ENCODE data around the gene HIPK2.

HIPK2 gene

GRCh38 chr7:139783647-139784385 lies 6.0 kb upstream of the HIPK2 start:
- in situ Hi-C loops (cut with MboI; ENCODE audit: low sequenced_read_pairs), result no loop called here

GRCh38 chr7:139782932-139783331 lies 5.1 kb upstream of the HIPK2 start:
- in situ Hi-C loops (cut with MboI; ENCODE audit: low sequenced_read_pairs), result no loop called here

GRCh38 chr7:139777133-139777891 lies 486 bp downstream of the HIPK2 start:
- in situ Hi-C loops (cut with MboI; ENCODE audit: low sequenced_read_pairs), result no loop called here

GRCh38 chr7:139776486-139777132 lies 1.2 kb downstream of the HIPK2 start:
- in situ Hi-C loops (cut with MboI; ENCODE audit: low sequenced_read_pairs), result no loop called here

GRCh38 chr7:139775829-139776266 lies 1.9 kb downstream of the HIPK2 start:
- in situ Hi-C loops (cut with MboI; ENCODE audit: low sequenced_read_pairs), result no loop called here

- in situ Hi-C loops (cut with MboI; ENCODE audit: low sequenced_read_pairs), result no loop called here
Measured at GRCh38 chr7:139774376-139774775, 3.4 kb downstream of the HIPK2 start.

- in situ Hi-C loops (cut with MboI; ENCODE audit: low sequenced_read_pairs), result no loop called here
Measured at GRCh38 chr7:139773371-139773770, 4.4 kb downstream of the HIPK2 start.

GRCh38 chr7:139772873-139773272 lies 4.9 kb downstream of the HIPK2 start:
- in situ Hi-C loops (cut with MboI; ENCODE audit: low sequenced_read_pairs), result no loop called here

- in situ Hi-C loops (cut with MboI; ENCODE audit: low sequenced_read_pairs), result no loop called here
Measured at GRCh38 chr7:139772115-139772514, 5.7 kb downstream of the HIPK2 start.

GRCh38 chr7:139771001-139771956 lies 6.5 kb downstream of the HIPK2 start:
- in situ Hi-C loops (cut with MboI; ENCODE audit: low sequenced_read_pairs), result no loop called here

- in situ Hi-C loops (cut with MboI; ENCODE audit: low sequenced_read_pairs), result no loop called here
Measured at GRCh38 chr7:139769761-139770160, 8.0 kb downstream of the HIPK2 start.

- in situ Hi-C loops (cut with MboI; ENCODE audit: low sequenced_read_pairs), result no loop called here
Measured at GRCh38 chr7:139769066-139769465, 8.7 kb downstream of the HIPK2 start.

GRCh38 chr7:139768249-139768824 lies 9.5 kb downstream of the HIPK2 start:
- in situ Hi-C loops (cut with MboI; ENCODE audit: low sequenced_read_pairs), result no loop called here

- in situ Hi-C loops (cut with MboI; ENCODE audit: low sequenced_read_pairs), result no loop called here
Measured at GRCh38 chr7:139767561-139767982, 10.2 kb downstream of the HIPK2 start.

- in situ Hi-C loops (cut with MboI; ENCODE audit: low sequenced_read_pairs), result no loop called here
Measured at GRCh38 chr7:139765143-139765542, 12.7 kb downstream of the HIPK2 start.

GRCh38 chr7:139763330-139763729 lies 14.5 kb downstream of the HIPK2 start:
- in situ Hi-C loops (cut with MboI; ENCODE audit: low sequenced_read_pairs), result no loop called here

- in situ Hi-C loops (cut with MboI; ENCODE audit: low sequenced_read_pairs), result no loop called here
Measured at GRCh38 chr7:139762886-139763285, 14.9 kb downstream of the HIPK2 start.

- in situ Hi-C loops (cut with MboI; ENCODE audit: low sequenced_read_pairs), result no loop called here
Measured at GRCh38 chr7:139758388-139758787, 19.4 kb downstream of the HIPK2 start.

- in situ Hi-C loops (cut with MboI; ENCODE audit: low sequenced_read_pairs), result no loop called here
Measured at GRCh38 chr7:139757968-139758367, 19.8 kb downstream of the HIPK2 start.

GRCh38 chr7:139753693-139754111 lies 24.1 kb downstream of the HIPK2 start:
- in situ Hi-C loops (cut with MboI; ENCODE audit: low sequenced_read_pairs), result no loop called here
